HEK293 (cell line): ENCODE measurements around the gene LUC7L2.
"Not testable (repeated sequence)": the region's sequence is repeated elsewhere in the genome, so short reads cannot be mapped to it uniquely, and the experiment has no call there.

Experiments
- CTCF ChIA-PET: fragments of 350-600 bp; formaldehyde crosslinking; extraction: SDS; loops from one replicate; lab custom pipeline; 2021; ENCODE audit warnings: antibody characterized with exemption; lab: Yijun Ruan, JAX
- POLR2A ChIA-PET: fragments of 300-600 bp; formaldehyde crosslinking; extraction: SDS; loops from one replicate; lab custom pipeline; 2020; ENCODE audit warnings: antibody characterized with exemption, inconsistent platforms; lab: Yijun Ruan, JAX
- H3K27ac ChIP-seq: fragments of 200-500 bp; sonication (Bioruptor generic); 2 replicates; pipeline ENCODE4 v1.5.1; 2014; ENCODE audit warnings: low read depth, low read length, control low read depth, inconsistent platforms; ENCODE audit errors: extremely low read depth
- H3K36me3 ChIP-seq, 2 experiments: fragments of 200-500 bp in 1 of 2; sonication (Bioruptor generic) in 1 of 2; 1 replicate in 1 of 2; 2 replicates in 1 of 2; pipeline ENCODE4 v1.5.1; 2014 to 2017; ENCODE audit warnings: inconsistent platforms in 2 of 2, low read length in 2 of 2; ENCODE audit not compliant: control insufficient read depth in 2 of 2, insufficient read depth in 1 of 2
- H3K4me1 ChIP-seq: fragments of 200-500 bp; sonication (Bioruptor generic); 2 replicates; pipeline ENCODE4 v1.5.1; 2014; ENCODE audit warnings: mild to moderate bottlenecking, low read length, inconsistent platforms; ENCODE audit not compliant: control insufficient read depth, insufficient read depth
- H3K4me3 ChIP-seq: 2 replicates; pipeline ENCODE4 v1.5.1; 2011; ENCODE audit warnings: low read depth, mild to moderate bottlenecking, control low read depth, low read length, moderate library complexity
- H3K9me3 ChIP-seq: fragments of 200-500 bp; sonication (Bioruptor generic); 2 replicates; pipeline ENCODE4 v1.5.1; 2014; ENCODE audit warnings: low read depth, low read length, inconsistent platforms; ENCODE audit not compliant: control insufficient read depth, insufficient read depth
- GLIS1 ChIP-seq: fragments of 450-650 bp; formaldehyde crosslinking; IDR thresholded peaks from 2 replicates; pipeline ENCODE4 v1.5.1; 2016; ENCODE audit warnings: missing biosample characterization, missing genetic modification characterization
- KLF1 ChIP-seq: fragments of 450-650 bp; formaldehyde crosslinking; IDR thresholded peaks from 2 replicates; pipeline ENCODE4 v1.5.1; 2016; ENCODE audit warnings: missing biosample characterization, missing genetic modification characterization
- SALL2 ChIP-seq: fragments of 450-650 bp; formaldehyde crosslinking; IDR thresholded peaks from 2 replicates; pipeline ENCODE4 v1.5.0; 2017; ENCODE audit warnings: missing biosample characterization, mild to moderate bottlenecking, missing genetic modification characterization, borderline replicate concordance
- ZBTB10 ChIP-seq: fragments of 450-650 bp; formaldehyde crosslinking; IDR thresholded peaks from 2 replicates; pipeline ENCODE4 v1.5.1; 2016; ENCODE audit warnings: missing biosample characterization, missing genetic modification characterization
- ZNF239 ChIP-seq: fragments of 450-650 bp; formaldehyde crosslinking; IDR thresholded peaks from 2 replicates; pipeline ENCODE4 v1.5.1; 2016; ENCODE audit warnings: missing biosample characterization, missing genetic modification characterization
- ZNF266 ChIP-seq: fragments of 450-650 bp; formaldehyde crosslinking; IDR thresholded peaks from 2 replicates; pipeline ENCODE4 v1.5.1; 2016; ENCODE audit warnings: missing biosample characterization, missing genetic modification characterization, low read depth
- ZNF324 ChIP-seq: fragments of 450-650 bp; formaldehyde crosslinking; IDR thresholded peaks from 2 replicates; pipeline ENCODE4 v1.5.1; 2016; ENCODE audit warnings: missing biosample characterization, missing genetic modification characterization
- ZNF362 ChIP-seq: fragments of 450-650 bp; formaldehyde crosslinking; IDR thresholded peaks from 2 replicates; pipeline ENCODE4 v1.5.1; 2016; ENCODE audit warnings: missing biosample characterization, missing genetic modification characterization
- ZNF600 ChIP-seq: fragments of 450-650 bp; formaldehyde crosslinking; IDR thresholded peaks from 2 replicates; pipeline ENCODE4 v1.5.1; 2016; ENCODE audit warnings: missing biosample characterization, missing genetic modification characterization
- ZNF610 ChIP-seq: fragments of 450-650 bp; formaldehyde crosslinking; IDR thresholded peaks from 2 replicates; pipeline ENCODE4 v1.5.1; 2016; ENCODE audit warnings: missing biosample characterization, missing genetic modification characterization, borderline replicate concordance
- ZNF792 ChIP-seq: fragments of 450-650 bp; formaldehyde crosslinking; IDR thresholded peaks from 2 replicates; pipeline ENCODE4 v1.5.1; 2016; ENCODE audit warnings: missing biosample characterization, missing genetic modification characterization

LUC7L2 gene

GRCh38 chr7:139465072-139465471, 105.4 kb downstream of the LUC7L2 start:
- CTCF ChIA-PET, result interaction anchor here (0.9 kb wide), 1 partner anchor 32 kb away, joined by 6 read pairs; no protein-coding TSS in a partner anchor
- H3K4me3 ChIP-seq, H3K4me1 ChIP-seq, H3K36me3 ChIP-seq, POLR2A ChIA-PET, H3K9me3 ChIP-seq, H3K27ac ChIP-seq: not testable (repeated sequence)
- peak; percentile 95 for TF ChIP-seq ZNF600 (tag by site-specific recombination)

GRCh38 chr7:139467729-139468128, 108.0 kb downstream of the LUC7L2 start:
- H3K9me3 ChIP-seq, CTCF ChIA-PET, H3K27ac ChIP-seq, H3K4me3 ChIP-seq, H3K36me3 ChIP-seq, POLR2A ChIA-PET, H3K4me1 ChIP-seq: not testable (repeated sequence)

- TF ChIP-seq KLF1 (tag by site-specific recombination), result 0 out of 2 replicates have a peak, but pooled peaks have one; percentile 22
- TF ChIP-seq, all 188 proteins: peak for 1; not testable (repeated sequence) for 187
- H3K27ac ChIP-seq, H3K4me1 ChIP-seq, H3K9me3 ChIP-seq, CTCF ChIA-PET, H3K4me3 ChIP-seq, POLR2A ChIA-PET, H3K36me3 ChIP-seq: not testable (repeated sequence)
Measured at GRCh38 chr7:139468281-139468680, 108.6 kb downstream of the LUC7L2 start.

GRCh38 chr7:139471740-139472353, 112.2 kb downstream of the LUC7L2 start:
- ChIA-PET POLR2A (no interaction called here), CTCF (interaction anchor here (1.2 to 2.3 kb wide), 2 partner anchors 28 to 38 kb away, joined by 3 to 9 read pairs; no protein-coding TSS in a partner anchor)
- Histone ChIP-seq H3K4me3 (no peak overlapping the region), H3K9me3 (0 out of 2 replicates have a peak, but pooled peaks cover 2% of the 10 kb centered on the region), H3K27ac (no peak overlapping the region), H3K4me1 (no peaks in the 10 kb centered on the region), H3K36me3 (peaks cover 0 to 2% of the 10 kb centered on the region in 2 experiments; a peak in 1 of 3 replicates)
- TF ChIP-seq ZNF239 (tag by site-specific recombination) (no peak), SALL2 (no peak), ZBTB10 (tag by site-specific recombination) (no peak), ZNF610 (no peak), ZNF792 (tag by site-specific recombination) (no peak), ZNF324 (tag by site-specific recombination) (no peak), ZNF362 (no peak), GLIS1 (tag by site-specific recombination) (no peak), ZNF266 (tag by site-specific recombination) (no peak)
